Fibroblast of the aortic adventitia (primary cell): ENCODE data around the gene KLHL18. TPM values are rescaled to one million over a fixed set of nuclear protein-coding genes. Genes with fewer than 3 reads are reported as not detected.

Experiments used
- DNase-seq: peaks from one replicate; pipeline ENCODE4 v3.0.0-alpha.2; 2010; ENCODE audit warnings: low read depth
- H3K4me3 ChIP-seq: 2 replicates; pipeline ENCODE4 v1.5.1; 2011; ENCODE audit warnings: low read depth, mild to moderate bottlenecking, control low read depth, low read length, moderate library complexity
- CTCF ChIP-seq: IDR thresholded peaks from 2 replicates; pipeline ENCODE4 v1.5.1; 2011; ENCODE audit warnings: mild to moderate bottlenecking, low read length, control low read depth, inconsistent platforms; ENCODE audit not compliant: insufficient read depth
- total RNA-seq: library from RNA; depleted of rRNA; stranded (reverse); fragments of >200 nt; gene quantifications from 2 replicates; pipeline ENCODE4 v1.2.3, GENCODE V29; 2012; ENCODE audit warnings: low replicate concordance

The KLHL18 gene
- total RNA-seq, 1 donor = 12.9 TPM

GRCh38 chr3:47342151-47342550, 59.4 kb downstream of the KLHL18 start:
- no peak for DNase-seq
- no peak for TF ChIP-seq CTCF

GRCh38 chr3:47342812-47343211, 60.1 kb downstream of the KLHL18 start:
- H3K4me3 ChIP-seq = no peak overlapping the region
- no peak for DNase-seq
- no peak for TF ChIP-seq CTCF

More at GRCh38 chr3:47342151-47342550, 59.4 kb downstream of the KLHL18 start:
- H3K4me3 ChIP-seq = no peak overlapping the region

GRCh38 chr3:47343471-47343971, 60.8 kb downstream of the KLHL18 start:
- no peak for TF ChIP-seq CTCF

GRCh38 chr3:47344971-47345370, 62.2 kb downstream of the KLHL18 start:
- no peak for DNase-seq
- no peak overlapping the region for H3K4me3 ChIP-seq
- TF ChIP-seq CTCF = no peak

More at GRCh38 chr3:47343471-47343971, 60.8 kb downstream of the KLHL18 start:
- no peak for DNase-seq
- no peak overlapping the region for H3K4me3 ChIP-seq

GRCh38 chr3:47347217-47347801, 64.6 kb downstream of the KLHL18 start:
- DNase-seq = peak; percentile 69
- no peak overlapping the region for H3K4me3 ChIP-seq
- TF ChIP-seq CTCF = no peak

GRCh38 chr3:47348411-47349154, 65.8 kb downstream of the KLHL18 start:
- no peak for TF ChIP-seq CTCF
- no peak overlapping the region for H3K4me3 ChIP-seq
- no peak for DNase-seq
